ENCODE results near the gene NEURL1B.

GRCh38 chr5:172681421-172681820, 40.4 kb downstream of the NEURL1B start:
- TF ChIP-seq, protein P1, sequence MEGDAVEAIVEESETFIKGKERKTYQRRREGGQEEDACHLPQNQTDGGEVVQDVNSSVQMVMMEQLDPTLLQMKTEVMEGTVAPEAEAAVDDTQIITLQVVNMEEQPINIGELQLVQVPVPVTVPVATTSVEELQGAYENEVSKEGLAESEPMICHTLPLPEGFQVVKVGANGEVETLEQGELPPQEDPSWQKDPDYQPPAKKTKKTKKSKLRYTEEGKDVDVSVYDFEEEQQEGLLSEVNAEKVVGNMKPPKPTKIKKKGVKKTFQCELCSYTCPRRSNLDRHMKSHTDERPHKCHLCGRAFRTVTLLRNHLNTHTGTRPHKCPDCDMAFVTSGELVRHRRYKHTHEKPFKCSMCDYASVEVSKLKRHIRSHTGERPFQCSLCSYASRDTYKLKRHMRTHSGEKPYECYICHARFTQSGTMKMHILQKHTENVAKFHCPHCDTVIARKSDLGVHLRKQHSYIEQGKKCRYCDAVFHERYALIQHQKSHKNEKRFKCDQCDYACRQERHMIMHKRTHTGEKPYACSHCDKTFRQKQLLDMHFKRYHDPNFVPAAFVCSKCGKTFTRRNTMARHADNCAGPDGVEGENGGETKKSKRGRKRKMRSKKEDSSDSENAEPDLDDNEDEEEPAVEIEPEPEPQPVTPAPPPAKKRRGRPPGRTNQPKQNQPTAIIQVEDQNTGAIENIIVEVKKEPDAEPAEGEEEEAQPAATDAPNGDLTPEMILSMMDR (IDR thresholded peaks at IDR 0.05; ENCODE audit: poor library complexity, severe bottlenecking): no peak
- TF ChIP-seq POLR2AphosphoS5 (IDR thresholded peaks at IDR 0.05) (no peak), TAF1 (IDR thresholded peaks at IDR 0.05; ENCODE audit: low read depth) (no peak), EP300 (conservative IDR thresholded peaks at IDR 0.05; ENCODE audit: poor library complexity, severe bottlenecking) (no peak)
